SK-N-SH treated with all-trans-retinoic acid at 6 μM for 48 hours (cell line): ENCODE data around the gene SLC8B1.

Experiments
- ARNTL ChIP-seq: fragments of 450-650 bp; formaldehyde crosslinking; IDR thresholded peaks from 2 replicates; pipeline ENCODE4 v1.5.0; 2020; ENCODE audit warnings: low read depth, mild to moderate bottlenecking, moderate library complexity, borderline replicate concordance
- CSDC2 ChIP-seq: fragments of 250-450 bp; sonication (Bioruptor Pico); IDR thresholded peaks from 2 replicates; pipeline ENCODE4 v1.5.0; 2020; ENCODE audit warnings: mild to moderate bottlenecking, moderate library complexity
- GLIS3 ChIP-seq: fragments of 250-450 bp; sonication (Bioruptor Pico); IDR thresholded peaks from 2 replicates; pipeline ENCODE4 v1.5.0; 2020; ENCODE audit warnings: mild to moderate bottlenecking, moderate library complexity
- ISL1 ChIP-seq: fragments of 250-450 bp; sonication (Bioruptor Pico); IDR thresholded peaks from 2 replicates; pipeline ENCODE4 v2.1.2; 2022; ENCODE audit warnings: mild to moderate bottlenecking, moderate library complexity
- PPARA ChIP-seq: fragments of 250-450 bp; sonication (Bioruptor Pico); IDR thresholded peaks from 2 replicates; pipeline ENCODE4 v1.5.0; 2020; ENCODE audit warnings: mild to moderate bottlenecking, borderline replicate concordance
- RARB ChIP-seq: fragments of 250-450 bp; sonication (Bioruptor Pico); IDR thresholded peaks from 2 replicates; pipeline ENCODE4 v1.8.0; 2021; ENCODE audit warnings: mild to moderate bottlenecking, moderate library complexity
- TCF4 ChIP-seq: fragments of 250-450 bp; sonication (Bioruptor Pico); IDR thresholded peaks from 2 replicates; pipeline ENCODE4 v1.8.0; 2021; ENCODE audit warnings: mild to moderate bottlenecking, moderate library complexity, borderline replicate concordance
- ZFP3 ChIP-seq: fragments of 250-450 bp; sonication (Bioruptor Pico); IDR thresholded peaks from 2 replicates; pipeline ENCODE4 v1.5.0; 2020; ENCODE audit warnings: mild to moderate bottlenecking, moderate library complexity
- ZFP30 ChIP-seq: fragments of 450-650 bp; formaldehyde crosslinking; IDR thresholded peaks from 2 replicates; pipeline ENCODE4 v1.5.0; 2022; ENCODE audit warnings: mild to moderate bottlenecking, moderate library complexity
- ZNF8 ChIP-seq: fragments of 450-650 bp; formaldehyde crosslinking; IDR thresholded peaks from 2 replicates; pipeline ENCODE4 v1.5.0; 2020; ENCODE audit warnings: mild to moderate bottlenecking, moderate library complexity
- TF ChIP-seq, protein P1 (sequence below): fragments of 250-450 bp; sonication (Bioruptor Pico); IDR thresholded peaks from 2 replicates; pipeline ENCODE4 v1.8.0; 2020; ENCODE audit warnings: mild to moderate bottlenecking, moderate library complexity, borderline replicate concordance
- TF ChIP-seq, protein P2 (sequence below): fragments of 250-450 bp; sonication (Bioruptor Pico); IDR thresholded peaks from 2 replicates; pipeline ENCODE4 v1.5.1; 2020; ENCODE audit warnings: low read depth, mild to moderate bottlenecking, moderate library complexity

DNA sequence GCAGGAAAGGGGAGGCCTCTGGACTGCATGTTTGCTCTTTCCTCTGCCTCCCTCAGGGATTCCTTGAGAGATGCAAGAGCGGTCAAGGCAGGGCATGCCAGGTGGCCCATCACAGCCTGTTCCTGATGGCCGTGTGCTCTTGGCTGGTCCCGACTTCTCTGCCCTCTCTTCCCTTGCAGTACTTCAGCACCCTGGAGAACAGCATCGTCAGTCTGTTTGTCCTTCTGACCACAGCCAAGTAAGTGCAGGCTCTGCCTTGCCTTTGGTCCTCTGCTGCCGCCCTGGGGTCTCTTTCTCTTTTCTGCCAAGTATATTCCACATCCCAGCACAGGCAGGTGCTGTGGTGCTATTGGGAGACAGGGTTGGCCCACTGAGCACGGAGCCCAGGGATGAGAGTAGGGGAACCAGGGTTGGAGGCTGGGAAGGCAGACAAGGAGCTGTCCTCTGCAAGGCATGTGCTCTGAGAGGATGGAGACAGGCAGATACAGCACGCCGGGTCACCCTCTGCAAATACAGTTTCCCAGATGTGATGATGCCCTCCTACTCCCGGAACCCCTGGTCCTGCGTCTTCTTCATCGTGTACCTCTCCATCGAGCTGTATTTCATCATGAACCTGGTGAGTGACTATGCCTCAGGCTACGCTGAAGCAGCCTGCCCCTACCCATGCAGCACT is 61.7 kb downstream of the SLC8B1 start:
- no peak for TF ChIP-seq ZFP3
- TF ChIP-seq PPARA (CRISPR knock-in tag) = no peak
- TF ChIP-seq GLIS3 (CRISPR knock-in tag) = no peak
- TF ChIP-seq ARNTL = no peak
- no peak for TF ChIP-seq ZFP30 (CRISPR knock-in tag)
- TF ChIP-seq, protein P1, sequence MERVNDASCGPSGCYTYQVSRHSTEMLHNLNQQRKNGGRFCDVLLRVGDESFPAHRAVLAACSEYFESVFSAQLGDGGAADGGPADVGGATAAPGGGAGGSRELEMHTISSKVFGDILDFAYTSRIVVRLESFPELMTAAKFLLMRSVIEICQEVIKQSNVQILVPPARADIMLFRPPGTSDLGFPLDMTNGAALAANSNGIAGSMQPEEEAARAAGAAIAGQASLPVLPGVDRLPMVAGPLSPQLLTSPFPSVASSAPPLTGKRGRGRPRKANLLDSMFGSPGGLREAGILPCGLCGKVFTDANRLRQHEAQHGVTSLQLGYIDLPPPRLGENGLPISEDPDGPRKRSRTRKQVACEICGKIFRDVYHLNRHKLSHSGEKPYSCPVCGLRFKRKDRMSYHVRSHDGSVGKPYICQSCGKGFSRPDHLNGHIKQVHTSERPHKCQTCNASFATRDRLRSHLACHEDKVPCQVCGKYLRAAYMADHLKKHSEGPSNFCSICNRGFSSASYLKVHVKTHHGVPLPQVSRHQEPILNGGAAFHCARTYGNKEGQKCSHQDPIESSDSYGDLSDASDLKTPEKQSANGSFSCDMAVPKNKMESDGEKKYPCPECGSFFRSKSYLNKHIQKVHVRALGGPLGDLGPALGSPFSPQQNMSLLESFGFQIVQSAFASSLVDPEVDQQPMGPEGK = no peak
- no peak for TF ChIP-seq CSDC2 (CRISPR knock-in tag)
- TF ChIP-seq, protein P2, sequence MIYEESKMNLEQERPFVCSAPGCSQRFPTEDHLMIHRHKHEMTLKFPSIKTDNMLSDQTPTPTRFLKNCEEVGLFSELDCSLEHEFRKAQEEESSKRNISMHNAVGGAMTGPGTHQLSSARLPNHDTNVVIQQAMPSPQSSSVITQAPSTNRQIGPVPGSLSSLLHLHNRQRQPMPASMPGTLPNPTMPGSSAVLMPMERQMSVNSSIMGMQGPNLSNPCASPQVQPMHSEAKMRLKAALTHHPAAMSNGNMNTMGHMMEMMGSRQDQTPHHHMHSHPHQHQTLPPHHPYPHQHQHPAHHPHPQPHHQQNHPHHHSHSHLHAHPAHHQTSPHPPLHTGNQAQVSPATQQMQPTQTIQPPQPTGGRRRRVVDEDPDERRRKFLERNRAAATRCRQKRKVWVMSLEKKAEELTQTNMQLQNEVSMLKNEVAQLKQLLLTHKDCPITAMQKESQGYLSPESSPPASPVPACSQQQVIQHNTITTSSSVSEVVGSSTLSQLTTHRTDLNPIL (CRISPR knock-in tag) = no peak
- TF ChIP-seq RARB (CRISPR knock-in tag) = no peak
- no peak for TF ChIP-seq ZNF8
- TF ChIP-seq TCF4 (CRISPR knock-in tag) = no peak
- no peak for TF ChIP-seq ISL1
